Trophoblast cell (in vitro differentiated cells and primary cell): Measurements from ENCODE around the gene MYO6.
A peak's percentile ranks its signal among the peaks of the same experiment; 100 is the strongest.
"Not testable (repeated sequence)": the region's sequence is repeated elsewhere in the genome, so short reads cannot be mapped to it uniquely, and the experiment has no call there.

Source experiments
- DNase-seq, 2 donors: peaks; one replicate each; pipeline ENCODE4 v3.0.0-alpha.2; 2016
- H2AFZ ChIP-seq: 2 replicates; pipeline ENCODE4 v1.6.1; 2013; ENCODE audit warnings: low read length, moderate library complexity, mild to moderate bottlenecking; ENCODE audit not compliant: insufficient read depth, poor library complexity
- H2AK5ac ChIP-seq: 2 replicates; pipeline ENCODE4 v1.6.1; 2013; ENCODE audit warnings: mild to moderate bottlenecking, low read length
- H2BK120ac ChIP-seq: 2 replicates; pipeline ENCODE4 v1.6.1; 2013; ENCODE audit warnings: low read length, mild to moderate bottlenecking, moderate library complexity; ENCODE audit not compliant: insufficient read depth, poor library complexity
- H2BK12ac ChIP-seq: 2 replicates; pipeline ENCODE4 v1.6.1; 2013; ENCODE audit warnings: mild to moderate bottlenecking, low read length, moderate library complexity
- H2BK5ac ChIP-seq: 2 replicates; pipeline ENCODE4 v1.6.1; 2013; ENCODE audit warnings: low read length, low read depth, moderate library complexity, mild to moderate bottlenecking; ENCODE audit not compliant: poor library complexity
- H3K14ac ChIP-seq: 2 replicates; pipeline ENCODE4 v1.6.1; 2013; ENCODE audit warnings: mild to moderate bottlenecking, low read length
- H3K18ac ChIP-seq: 2 replicates; pipeline ENCODE4 v1.6.1; 2013; ENCODE audit warnings: mild to moderate bottlenecking, low read length
- H3K23ac ChIP-seq: 2 replicates; pipeline ENCODE4 v1.6.1; 2013; ENCODE audit warnings: low read length
- H3K27ac ChIP-seq: 2 replicates; pipeline ENCODE4 v1.5.1; 2013; ENCODE audit warnings: low read depth, mild to moderate bottlenecking, inconsistent platforms, low read length, moderate library complexity
- H3K27me3 ChIP-seq: 2 replicates; pipeline ENCODE4 v1.6.1; 2013; ENCODE audit warnings: inconsistent platforms, mild to moderate bottlenecking, low read length, moderate library complexity; ENCODE audit not compliant: insufficient read depth
- H3K36me3 ChIP-seq, 2 experiments: 1 replicate in 1 of 2; 2 replicates in 1 of 2; pipeline ENCODE4 v1.6.1; 2013; ENCODE audit warnings: low read length in 2 of 2, mild to moderate bottlenecking in 2 of 2, moderate library complexity in 1 of 2; ENCODE audit not compliant: insufficient read depth in 2 of 2, control insufficient read depth in 1 of 2
- H3K4ac ChIP-seq: 2 replicates; pipeline ENCODE4 v1.6.1; 2013; ENCODE audit warnings: low read depth, mild to moderate bottlenecking, low read length, moderate library complexity
- H3K4me1 ChIP-seq, 2 experiments: 1 replicate in 1 of 2; 2 replicates in 1 of 2; pipeline ENCODE4 v1.6.1; 2013; ENCODE audit warnings: low read length in 2 of 2, mild to moderate bottlenecking in 2 of 2, moderate library complexity in 1 of 2; ENCODE audit not compliant: insufficient read depth in 2 of 2, control insufficient read depth in 1 of 2
- H3K4me2 ChIP-seq: 2 replicates; pipeline ENCODE4 v1.6.1; 2013; ENCODE audit warnings: inconsistent platforms, mild to moderate bottlenecking, low read length, moderate library complexity
- H3K4me3 ChIP-seq: 2 replicates; pipeline ENCODE4 v1.5.1; 2013; ENCODE audit warnings: mild to moderate bottlenecking, low read depth, low read length, inconsistent platforms
- H3K79me1 ChIP-seq: one replicate; pipeline ENCODE4 v1.6.1; 2013; ENCODE audit warnings: low read length
- H3K79me2 ChIP-seq: 2 replicates; pipeline ENCODE4 v1.6.1; 2013; ENCODE audit warnings: low read length, mild to moderate bottlenecking; ENCODE audit not compliant: control insufficient read depth, insufficient read depth, poor library complexity
- H3K9ac ChIP-seq: 2 replicates; pipeline ENCODE4 v1.6.1; 2013; ENCODE audit warnings: mild to moderate bottlenecking, low read length
- H3K9me3 ChIP-seq: 2 replicates; pipeline ENCODE4 v1.6.1; 2013; ENCODE audit warnings: low read depth, mild to moderate bottlenecking, control low read depth, inconsistent platforms, low read length; ENCODE audit not compliant: insufficient read depth
- H4K12ac ChIP-seq: 2 replicates; pipeline ENCODE4 v1.6.1; 2013; ENCODE audit warnings: low read depth, mild to moderate bottlenecking, low read length, moderate library complexity
- H4K8ac ChIP-seq: 2 replicates; pipeline ENCODE4 v1.6.1; 2013; ENCODE audit warnings: low read depth, mild to moderate bottlenecking, low read length, moderate library complexity
- H4K91ac ChIP-seq: one replicate; pipeline ENCODE4 v1.6.1; 2013; ENCODE audit warnings: low read depth, mild to moderate bottlenecking, low read length, moderate library complexity
- WGBS: extraction: QIAGEN DNeasy Blood & Tissue Kit; methylation state at CpG from one replicate; pipeline ENCODE4 v1.1.7; 2013; ENCODE audit warnings: missing lambda C conversion rate; ENCODE audit not compliant: insufficient read length, insufficient coverage; ENCODE audit errors: extremely low coverage; 5-methylcytosine and 5-hydroxymethylcytosine counted together

The MYO6 gene

DNA sequence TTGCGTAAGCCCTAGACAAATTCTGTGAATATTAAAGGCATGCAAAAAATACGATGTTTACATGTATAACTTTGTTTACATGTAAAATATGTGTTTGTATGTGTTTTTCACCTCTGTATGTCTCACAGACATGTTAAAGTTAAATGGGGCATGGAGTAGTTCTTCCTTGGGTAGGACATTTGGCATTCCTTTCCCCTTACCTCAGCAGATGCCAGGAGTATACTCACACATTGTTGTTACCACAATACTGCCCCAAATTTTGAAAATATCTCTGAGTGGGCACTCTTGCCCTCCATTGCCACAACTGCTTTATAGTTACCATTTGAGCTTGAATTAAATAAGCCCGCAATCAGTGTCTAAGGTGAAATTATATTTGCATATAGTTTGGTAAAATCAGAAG lies 147.5 kb downstream of the MYO6 start:
- Histone ChIP-seq H2BK5ac (no peak overlapping the region), H3K14ac (no peak overlapping the region), H4K12ac (no peak overlapping the region), H3K18ac (no peak overlapping the region), H4K8ac (no peak overlapping the region), H2AFZ (no peak overlapping the region), H3K79me2 (no peaks in the 10 kb centered on the region), H3K4ac (no peak overlapping the region), H3K27ac (no peak overlapping the region), H3K9me3 (no peaks in the 10 kb centered on the region), H3K4me2 (no peak overlapping the region), H3K79me1 (no peaks in the 10 kb centered on the region), H4K91ac (no peak overlapping the region), H2BK12ac (no peak overlapping the region), H3K4me1 (no peaks in the 10 kb centered on the region), H3K27me3 (no peaks in the 10 kb centered on the region), H3K36me3 (peaks cover 2 to 4% of the 10 kb centered on the region in 2 experiments), H2BK120ac (no peak overlapping the region), H3K4me3 (no peak overlapping the region), H2AK5ac (no peak overlapping the region), H3K23ac (no peak overlapping the region), H3K9ac (no peak overlapping the region)
- WGBS = no CpG with 5 or more reads among the region's 3 CpGs
- no peak for DNase-seq

DNA sequence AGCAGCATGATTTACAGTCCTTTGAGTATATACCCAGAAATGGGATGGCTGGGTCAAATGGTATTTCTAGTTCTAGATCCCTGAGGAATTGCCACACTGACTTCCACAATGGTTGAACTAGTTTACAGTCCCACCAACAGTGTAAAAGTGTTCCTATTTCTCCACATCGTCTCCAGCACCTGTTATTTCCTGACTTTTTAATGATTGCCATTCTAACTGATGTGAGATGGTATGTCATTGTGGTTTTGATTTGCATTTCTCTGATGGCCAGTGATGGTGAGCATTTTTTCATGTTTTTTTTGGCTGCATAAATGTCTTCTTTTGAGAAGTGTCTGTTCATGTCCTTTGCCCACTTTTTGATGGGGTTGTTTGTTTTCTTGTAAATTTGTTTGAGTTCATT lies 151.2 kb downstream of the MYO6 start:
- H4K8ac ChIP-seq, H2BK12ac ChIP-seq, H3K4ac ChIP-seq, H3K27me3 ChIP-seq, H3K4me2 ChIP-seq, H3K27ac ChIP-seq, H3K14ac ChIP-seq, H2AFZ ChIP-seq, H3K36me3 ChIP-seq, H4K91ac ChIP-seq, H3K9me3 ChIP-seq, H3K79me2 ChIP-seq, H3K4me1 ChIP-seq, DNase-seq, H2BK5ac ChIP-seq, H3K23ac ChIP-seq, H2AK5ac ChIP-seq, H4K12ac ChIP-seq, H3K4me3 ChIP-seq, H3K79me1 ChIP-seq, H2BK120ac ChIP-seq, H3K18ac ChIP-seq, H3K9ac ChIP-seq: not testable (repeated sequence)
- WGBS = no CpG with 5 or more reads among the region's 1 CpG

DNA sequence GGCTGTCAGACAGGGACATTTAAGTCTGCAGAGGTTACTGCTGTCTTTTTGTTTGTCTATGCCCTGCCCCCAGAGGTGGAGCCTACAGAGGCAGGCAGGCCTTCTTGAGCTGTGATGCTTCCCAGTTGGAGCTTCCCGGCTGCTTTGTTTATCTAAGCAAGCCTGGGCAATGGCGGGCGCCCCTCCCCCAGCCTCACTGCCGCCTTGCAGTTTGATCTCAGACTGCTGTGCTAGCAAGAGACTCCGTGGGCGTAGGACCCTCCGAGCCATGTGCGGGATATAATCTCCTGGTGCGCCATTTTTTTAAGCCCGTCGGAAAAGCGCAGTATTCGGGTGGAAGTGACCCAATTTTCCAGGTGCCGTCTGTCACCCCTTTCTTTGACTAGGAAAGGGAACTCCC lies 156.1 kb downstream of the MYO6 start:
- not testable (repeated sequence) for H3K9me3 ChIP-seq, H3K79me2 ChIP-seq, H3K23ac ChIP-seq, H2BK5ac ChIP-seq, H3K9ac ChIP-seq, H3K27ac ChIP-seq, H3K4me1 ChIP-seq, H3K36me3 ChIP-seq, H3K4ac ChIP-seq, H2AK5ac ChIP-seq, H2BK12ac ChIP-seq, H3K4me3 ChIP-seq, H2BK120ac ChIP-seq, H3K27me3 ChIP-seq, H4K8ac ChIP-seq, H4K91ac ChIP-seq, H3K18ac ChIP-seq, H2AFZ ChIP-seq, H3K4me2 ChIP-seq, H3K79me1 ChIP-seq, H4K12ac ChIP-seq, H3K14ac ChIP-seq, DNase-seq
- no CpG with 5 or more reads among the region's 14 CpGs for WGBS

DNA sequence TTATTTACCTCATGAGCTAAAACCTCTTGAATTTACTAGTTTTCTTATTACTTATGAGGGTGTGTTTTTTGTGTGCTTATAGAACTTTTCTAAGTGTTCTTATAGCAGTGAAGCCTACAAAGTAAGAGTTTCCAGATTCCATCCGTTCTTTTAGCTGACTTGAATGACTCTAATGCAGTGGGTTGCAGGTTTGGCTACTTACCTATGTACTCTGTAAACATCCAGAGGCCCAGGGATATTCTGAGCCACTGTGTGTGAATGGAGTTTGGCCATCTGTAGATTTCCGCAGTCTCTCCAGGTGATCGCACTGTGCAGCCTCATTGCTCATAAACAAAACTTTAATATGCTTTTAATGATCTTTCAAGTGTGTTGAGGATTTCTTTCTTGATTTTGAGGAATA lies 157.8 kb downstream of the MYO6 start:
- Histone ChIP-seq H2BK120ac (no peak overlapping the region), H3K4me3 (no peak overlapping the region), H3K23ac (no peak overlapping the region), H3K18ac (no peak overlapping the region), H3K27ac (no peak overlapping the region), H3K9ac (no peak overlapping the region), H2BK5ac (no peak overlapping the region), H4K12ac (no peak overlapping the region), H2AFZ (no peak overlapping the region), H3K4me1 (no peaks in the 10 kb centered on the region), H3K27me3 (no peaks in the 10 kb centered on the region), H2AK5ac (no peak overlapping the region), H3K4ac (no peak overlapping the region), H3K14ac (no peak overlapping the region), H3K4me2 (no peak overlapping the region), H4K8ac (no peak overlapping the region), H2BK12ac (no peak overlapping the region), H3K9me3 (no peaks in the 10 kb centered on the region), H3K79me2 (no peaks in the 10 kb centered on the region), H3K36me3 (no peaks in the 10 kb centered on the region), H3K79me1 (no peaks in the 10 kb centered on the region), H4K91ac (no peak overlapping the region)
- DNase-seq = peak; percentile 9 to 60
- WGBS = no CpG with 5 or more reads among the region's 3 CpGs
